ENCODE results near the gene ANKRD62.

Gene ANKRD62

DNA sequence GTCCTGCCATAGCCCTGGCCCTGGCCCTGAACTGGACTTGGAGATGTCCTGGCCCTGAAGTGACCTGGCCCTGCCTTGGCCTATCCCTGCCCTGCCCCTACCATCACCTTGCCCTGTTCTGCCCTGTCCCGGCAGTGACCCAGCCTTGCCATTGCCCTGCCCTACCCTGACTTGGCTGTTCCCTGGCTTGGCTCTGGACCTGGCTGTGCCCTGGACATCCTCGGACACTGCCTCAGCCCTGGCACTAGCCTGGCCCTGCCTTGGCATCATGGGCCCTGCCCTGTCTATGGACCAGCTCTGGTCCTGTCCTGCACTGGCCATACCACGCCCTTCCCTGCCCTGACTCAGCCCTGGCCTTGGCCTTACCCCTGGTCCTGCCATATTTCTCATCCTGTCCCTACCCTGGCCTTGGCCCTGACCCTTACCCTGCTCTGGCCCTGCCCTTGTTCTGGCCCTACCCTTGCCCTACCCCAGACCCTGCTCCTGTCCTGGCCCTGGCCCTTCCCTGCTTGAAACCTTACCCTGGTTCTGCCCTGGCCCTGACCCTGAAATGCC is 6.1 kb upstream of the ANKRD62 start:
- CTCF ChIA-PET = no interaction called here
- POLR2A ChIA-PET = no interaction called here
- no peak for DNase-seq (ENCODE audit: extremely low spot score)
- TF ChIP-seq CTCF (IDR thresholded peaks at IDR 0.05; ENCODE audit: control extremely low read depth, extremely low read depth, low read depth, missing control alignments) = no peak

DNA sequence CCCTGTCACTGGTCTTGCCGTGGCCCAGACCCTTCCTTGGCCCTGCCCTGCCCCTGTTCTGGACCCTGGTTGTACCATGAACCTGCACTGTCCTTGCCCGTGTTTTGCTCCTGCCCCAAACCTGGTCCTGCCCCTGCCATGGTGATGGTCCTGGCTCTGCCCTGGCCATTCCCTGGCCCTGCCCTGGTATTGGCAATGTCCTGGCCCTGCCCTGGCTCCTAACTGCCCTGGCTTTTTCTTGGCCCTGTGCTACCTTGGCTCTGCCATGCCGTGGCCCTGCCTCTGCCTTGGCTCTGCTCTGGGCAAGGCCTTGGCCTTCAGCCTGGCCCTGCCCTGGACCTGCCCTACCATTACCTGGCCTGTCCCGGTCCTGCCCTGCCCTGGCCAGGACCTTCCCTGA is 5.5 kb upstream of the ANKRD62 start:
- DNase-seq (ENCODE audit: extremely low spot score) = no peak
- ChIA-PET POLR2A (no interaction called here), CTCF (no interaction called here)
- no peak for TF ChIP-seq CTCF (IDR thresholded peaks at IDR 0.05; ENCODE audit: control extremely low read depth, extremely low read depth, low read depth, missing control alignments)

GRCh38 chr18:12088731-12089375 is 4.8 kb upstream of the ANKRD62 start:
- no peak for TF ChIP-seq CTCF (IDR thresholded peaks at IDR 0.05; ENCODE audit: control extremely low read depth, extremely low read depth, low read depth, missing control alignments)
- no peak for DNase-seq (ENCODE audit: extremely low spot score)
- CTCF ChIA-PET = no interaction called here
- POLR2A ChIA-PET = no interaction called here

- POLR2A ChIA-PET = no interaction called here
- no peak for TF ChIP-seq CTCF (IDR thresholded peaks at IDR 0.05; ENCODE audit: control extremely low read depth, extremely low read depth, low read depth, missing control alignments)
- no peak for DNase-seq (ENCODE audit: extremely low spot score)
- CTCF ChIA-PET = interaction anchor here (0.7 to 1.0 kb wide), 2 partner anchors 10 to 145 kb away, joined by 3 read pairs; no protein-coding TSS in a partner anchor
These were observed 2.0 kb upstream of the ANKRD62 start for GRCh38 chr18:12091538-12092141.

DNA sequence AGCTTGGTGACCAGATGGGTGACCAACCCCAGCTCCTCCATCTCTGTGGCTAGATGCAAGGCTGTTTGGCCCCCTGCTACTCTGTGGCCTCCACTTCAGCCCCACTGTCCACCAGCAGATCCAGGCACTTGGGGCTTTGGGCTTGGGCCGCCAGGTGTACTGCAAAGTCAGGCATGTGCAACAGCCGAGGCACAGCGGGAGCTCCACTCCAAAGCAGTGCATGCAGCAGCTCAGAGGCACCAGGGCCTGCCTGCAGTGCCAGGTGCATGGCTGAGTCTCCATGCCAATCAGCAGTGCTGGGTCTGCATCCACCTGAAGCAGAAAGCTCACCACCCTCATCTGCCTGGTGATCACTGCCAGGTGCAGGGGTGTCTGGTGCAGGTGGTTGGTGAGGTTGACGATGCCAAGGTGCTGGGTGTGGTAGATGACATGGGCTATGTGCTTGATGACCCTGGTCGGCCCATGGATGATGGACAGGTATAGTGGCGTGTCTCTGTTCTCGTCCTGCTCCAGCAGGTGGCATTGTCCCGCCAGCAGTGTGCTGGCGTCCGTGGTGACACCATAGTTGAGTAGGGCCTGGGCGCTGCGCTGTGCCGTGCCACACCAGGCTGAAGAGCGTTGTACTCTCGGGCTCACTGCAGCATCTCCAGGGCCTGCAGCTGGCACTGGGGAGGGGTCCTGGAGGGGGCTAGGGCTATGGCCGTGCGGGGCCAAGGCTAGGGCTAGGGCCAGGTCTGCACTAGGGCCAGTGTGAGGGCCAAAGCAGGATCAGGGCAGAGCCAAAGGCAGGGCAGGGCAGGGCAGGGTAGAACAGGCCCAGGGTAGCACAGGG is 1.0 kb upstream of the ANKRD62 start:
- peak; percentile 50 for DNase-seq (ENCODE audit: extremely low spot score)
- TF ChIP-seq CTCF (IDR thresholded peaks at IDR 0.05; ENCODE audit: control extremely low read depth, extremely low read depth, low read depth, missing control alignments) = peak; percentile 38
- CTCF ChIA-PET = interaction anchor here (0.7 kb wide), 1 partner anchor 9 kb away, joined by 3 read pairs; no protein-coding TSS in a partner anchor
- POLR2A ChIA-PET = no interaction called here

GRCh38 chr18:12098374-12098773 is 4.7 kb downstream of the ANKRD62 start:
- CTCF ChIA-PET = interaction anchor here (2.0 kb wide), 1 partner anchor 139 kb away, joined by 6 read pairs; no protein-coding TSS in a partner anchor
- TF ChIP-seq CTCF (IDR thresholded peaks at IDR 0.05; ENCODE audit: control extremely low read depth, extremely low read depth, low read depth, missing control alignments) = no peak
- DNase-seq (ENCODE audit: extremely low spot score) = no peak
- POLR2A ChIA-PET = no interaction called here

All from GM10248 (cell line).